Effector CD8-positive, alpha-beta T cell (primary cell): ENCODE data around the gene MIGA1.
A peak's percentile ranks its signal among the peaks of the same experiment; 100 is the strongest.
"Not testable (repeated sequence)": the region's sequence is repeated elsewhere in the genome, so short reads cannot be mapped to it uniquely, and the experiment has no call there.

ENCODE experiments used
- DNase-seq: peaks from one replicate; lab custom pipeline; 2025; lab: John Stamatoyannopoulos, UW
- total RNA-seq, 4 experiments: gene quantifications; one replicate each; lab custom pipeline; 2026; lab: John Stamatoyannopoulos, UW

Gene MIGA1
- total RNA-seq = 28.3 to 48.0 (median 40.7) reads per million in 4 experiments

- DNase-seq = peak; percentile 77
Observed at GRCh38 chr1:77779529-77780281, at the start of gene MIGA1. TSS of gene MIGA1 (plus strand) at chr1:77779649. CDS start at chr1:77783253, 3,604 bp downstream.

DNA sequence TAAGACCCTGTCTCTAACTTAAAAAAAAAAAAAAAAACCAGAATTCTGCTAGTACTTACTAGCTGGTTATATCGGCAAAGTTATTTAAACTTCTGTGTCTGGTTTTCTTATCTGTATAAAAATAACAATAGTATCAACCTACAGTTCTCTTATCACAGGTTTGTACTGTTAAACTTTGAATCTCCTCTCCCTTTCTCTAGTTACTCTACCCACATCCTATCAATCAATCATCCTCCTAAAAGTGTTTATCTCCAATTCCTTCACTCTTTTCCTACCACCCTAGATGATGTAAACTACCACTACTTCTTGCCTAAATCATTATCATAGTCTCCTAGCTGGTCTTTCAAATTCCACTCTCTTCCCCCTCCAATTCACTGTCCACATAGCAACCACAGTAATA, 47.4 kb upstream of the MIGA1 start:
- no peak for DNase-seq

GRCh38 chr1:77739235-77739634, 40.2 kb upstream of the MIGA1 start:
- DNase-seq = no peak

GRCh38 chr1:77741316-77741715, 38.1 kb upstream of the MIGA1 start:
- DNase-seq = no peak

GRCh38 chr1:77742011-77742555, 37.4 kb upstream of the MIGA1 start:
- DNase-seq = no peak

DNA sequence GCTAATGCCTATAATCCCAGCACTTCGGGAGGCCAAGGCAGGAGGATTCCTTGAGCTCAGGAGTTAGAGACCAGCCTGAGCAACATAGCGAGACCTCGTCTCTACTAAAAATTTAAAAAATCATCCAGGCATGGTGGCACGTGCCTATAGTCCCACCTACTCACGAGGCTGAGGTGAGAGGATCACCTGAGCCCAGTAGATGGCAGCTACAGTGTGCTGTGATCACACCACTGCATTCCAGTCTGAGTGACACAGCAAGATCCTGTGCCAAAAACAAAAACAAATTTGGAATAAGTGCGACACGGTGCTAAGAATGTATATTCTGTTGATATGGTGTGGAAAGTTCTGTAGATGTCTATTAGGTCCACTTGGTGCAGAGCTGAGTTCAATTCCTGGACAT, 34.9 kb upstream of the MIGA1 start:
- DNase-seq = no peak

GRCh38 chr1:77749489-77749888, 30.0 kb upstream of the MIGA1 start:
- DNase-seq = not testable (repeated sequence)

DNA sequence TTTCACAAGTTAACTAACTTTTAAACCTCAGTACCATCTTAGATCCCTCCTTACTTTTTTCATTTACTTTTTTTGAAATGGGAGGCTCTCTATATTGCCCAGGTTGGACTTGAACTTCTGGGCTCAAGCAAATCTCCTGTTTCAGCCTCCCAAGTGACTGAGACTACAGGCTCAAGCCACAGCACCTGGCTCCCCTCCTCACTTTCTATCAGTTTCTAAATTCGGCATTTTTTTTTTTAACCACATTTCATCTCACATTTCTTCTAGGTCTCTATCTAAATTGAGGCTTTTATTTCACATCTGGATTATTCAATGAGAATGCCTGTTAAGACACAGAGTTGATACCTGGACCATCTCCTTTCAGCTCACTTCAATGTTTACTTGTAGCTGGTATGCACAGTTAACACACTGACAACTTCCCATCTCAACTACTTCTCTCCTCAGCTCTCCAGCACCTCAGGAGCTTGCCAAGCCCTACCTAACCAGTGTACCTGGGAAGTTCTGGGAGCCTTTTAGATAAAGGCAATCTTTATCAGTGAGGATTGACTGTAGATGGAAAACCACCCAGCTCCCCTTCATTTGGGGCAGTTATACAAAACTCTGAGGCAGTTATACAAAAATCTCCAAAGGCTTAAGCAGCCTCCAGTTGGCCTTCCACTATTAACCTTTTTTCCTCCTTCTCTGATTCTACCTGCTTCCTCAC, 23.2 kb upstream of the MIGA1 start:
- DNase-seq = no peak

- no peak for DNase-seq
Observed at GRCh38 chr1:77757066-77757584, 22.3 kb upstream of the MIGA1 start.

DNA sequence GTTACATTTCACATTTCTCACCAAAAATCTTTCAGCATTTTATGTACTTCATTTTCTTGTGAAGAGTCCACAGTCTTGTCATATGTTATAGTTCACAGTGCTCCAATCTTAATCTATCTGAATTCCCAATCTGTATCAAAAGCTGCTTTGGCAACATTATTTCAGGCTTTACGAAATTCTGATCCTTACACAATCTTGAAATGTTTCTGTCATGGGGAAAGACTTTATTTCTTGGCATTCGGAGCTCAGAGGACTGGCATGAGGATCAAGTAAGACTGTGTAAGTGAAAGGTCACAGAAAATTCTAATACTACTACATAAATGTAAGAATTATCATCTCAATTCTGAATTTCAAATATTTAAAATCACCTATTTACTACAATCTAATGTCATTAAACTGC, 21.8 kb upstream of the MIGA1 start:
- no peak for DNase-seq

DNA sequence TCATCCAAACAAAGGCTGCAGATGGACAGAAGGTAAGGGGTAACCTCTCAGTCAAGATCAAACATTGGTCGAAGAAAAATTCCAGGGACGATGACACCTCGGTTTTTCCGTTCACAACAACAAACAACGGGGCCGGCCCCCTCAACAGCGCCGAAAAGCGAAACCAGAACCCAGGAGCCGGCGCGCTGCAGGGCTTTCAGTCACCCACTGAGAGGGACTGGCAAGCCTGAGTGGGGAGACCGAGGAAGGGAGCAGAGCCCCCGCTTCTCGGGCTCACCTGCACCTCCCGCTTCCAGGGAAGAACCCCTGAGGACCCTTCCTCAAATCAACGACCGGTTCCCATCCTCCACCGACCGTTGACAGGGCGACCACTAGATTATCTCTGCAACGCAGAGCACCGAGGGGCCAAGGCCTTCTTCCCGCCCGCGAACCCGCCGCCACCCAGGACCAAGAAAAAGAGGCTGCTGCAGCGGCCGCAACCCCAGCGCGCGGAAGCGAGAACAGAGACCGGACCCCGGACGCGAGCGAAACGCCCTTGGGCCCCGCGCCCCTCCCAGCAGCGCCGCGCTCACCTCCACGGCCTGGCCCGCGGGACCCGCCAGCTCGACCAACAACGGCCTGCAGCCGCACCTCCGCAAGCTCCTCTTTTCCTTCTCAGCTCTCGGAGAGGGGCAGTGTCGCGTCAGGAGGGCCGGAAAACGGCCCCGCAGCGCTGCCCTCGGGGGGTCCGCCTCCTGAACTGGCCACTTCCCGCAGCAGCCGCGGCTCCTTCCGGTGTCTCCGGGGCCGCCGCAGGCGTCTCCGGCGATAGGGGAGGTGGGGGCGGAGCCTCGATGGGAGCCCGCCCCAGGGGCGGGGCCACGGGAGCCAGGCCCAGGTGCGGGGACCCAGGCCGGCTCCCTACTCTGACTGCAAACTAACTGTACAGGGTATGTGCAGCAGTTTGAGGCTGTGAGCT, 20.1 kb upstream of the MIGA1 start, which contains the start of gene USP33:
TSS of gene USP33 (minus strand) at position 782 of the 958 bp plus-strand sequence. CDS start 18,155 bp downstream, outside the sequence.
- peak; percentile 84 for DNase-seq

GRCh38 chr1:77762072-77762476, 17.4 kb upstream of the MIGA1 start:
- DNase-seq = no peak

DNA sequence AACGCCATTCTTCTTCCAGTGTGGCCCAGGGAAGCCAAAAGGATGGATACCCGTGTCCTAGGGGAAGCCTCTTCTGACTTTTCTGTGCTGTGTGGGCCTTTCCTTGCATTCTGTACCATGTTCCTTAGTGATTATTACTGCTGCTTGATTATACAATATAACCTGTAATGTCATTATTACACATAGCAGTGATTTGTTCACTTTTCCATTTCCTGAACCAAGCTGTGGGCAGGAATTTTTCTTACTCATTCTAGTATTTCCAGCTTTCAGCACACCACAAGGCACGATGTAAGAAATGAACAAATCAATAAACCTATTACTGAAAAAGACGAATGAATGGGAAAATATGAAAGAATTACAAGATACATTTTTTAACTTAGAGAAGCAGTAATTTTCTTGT, 11.4 kb upstream of the MIGA1 start:
- no peak for DNase-seq

DNA sequence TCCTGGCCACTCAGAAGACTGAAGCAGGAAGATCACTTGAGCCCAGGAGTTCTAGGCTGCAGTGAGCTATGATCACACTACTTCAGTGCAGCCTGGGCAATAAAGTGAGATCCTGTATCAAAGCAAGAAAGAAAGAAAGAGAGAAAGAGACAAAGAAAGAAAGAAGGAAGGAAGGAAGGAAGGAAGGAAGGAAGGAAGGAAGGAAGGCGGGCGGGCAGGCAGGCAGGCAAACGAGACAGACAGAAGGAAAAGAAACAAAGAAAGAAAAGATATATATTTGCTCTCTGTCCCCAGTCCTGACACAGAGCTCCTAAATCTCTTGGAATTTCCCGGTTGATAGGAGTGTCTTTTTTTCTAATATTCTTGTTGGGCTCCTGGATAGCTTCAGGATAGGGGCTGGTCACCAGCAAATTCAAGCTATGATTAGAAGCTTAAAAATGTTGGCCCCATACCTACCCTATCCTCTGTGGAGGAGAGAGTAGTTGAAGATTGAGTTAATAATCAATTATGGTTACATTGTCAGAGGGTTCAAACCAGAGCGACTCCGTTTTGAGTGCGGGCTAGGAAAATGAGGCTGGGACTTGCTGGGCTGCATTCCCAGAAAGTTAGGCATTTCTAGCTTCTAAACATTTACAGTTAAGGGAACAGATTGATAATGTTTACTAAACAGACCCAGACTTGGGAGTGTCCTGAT, 3.3 kb upstream of the MIGA1 start:
- DNase-seq = no peak

DNA sequence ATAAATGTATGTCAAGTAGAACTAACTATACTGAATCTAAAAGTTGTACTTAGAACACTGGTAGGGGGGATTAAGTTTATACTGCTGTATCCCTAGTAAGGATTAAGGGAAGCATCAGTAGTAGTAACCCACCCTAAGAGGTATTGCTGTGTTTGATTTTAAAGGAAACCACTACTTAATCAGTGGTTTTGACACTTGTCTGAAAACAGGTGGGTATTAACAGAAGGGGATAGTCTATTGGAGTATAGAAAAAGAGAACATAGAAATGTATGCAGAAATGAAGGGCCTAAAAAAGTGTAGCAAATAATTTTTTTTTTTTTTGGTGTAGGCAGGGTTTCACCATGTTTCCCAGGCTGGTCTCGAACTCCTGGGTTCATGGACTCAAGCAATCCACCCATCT, 2.2 kb downstream of the MIGA1 start:
- DNase-seq = no peak

DNA sequence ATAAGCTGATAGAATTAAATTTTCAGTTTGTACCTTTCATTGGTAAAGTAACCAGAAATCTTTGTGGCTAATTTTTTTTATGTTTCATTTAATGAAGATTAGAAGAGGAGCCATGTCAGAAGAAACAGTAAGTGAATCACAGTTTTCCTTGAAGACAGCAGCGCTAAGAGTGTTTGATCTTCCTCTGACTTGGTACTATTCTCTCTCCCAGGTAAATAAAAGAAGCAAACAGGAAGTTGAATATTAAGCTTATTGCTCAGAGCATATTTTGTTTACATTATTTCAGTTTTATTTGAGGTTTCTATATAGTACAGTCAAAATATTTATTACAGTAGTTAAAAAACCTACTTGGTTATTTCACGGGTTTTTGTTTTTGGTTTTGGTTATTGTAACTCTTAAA, 3.7 kb downstream of the MIGA1 start:
- no peak for DNase-seq

- DNase-seq = not testable (repeated sequence)
Observed at GRCh38 chr1:77786093-77786741, 6.8 kb downstream of the MIGA1 start.

DNA sequence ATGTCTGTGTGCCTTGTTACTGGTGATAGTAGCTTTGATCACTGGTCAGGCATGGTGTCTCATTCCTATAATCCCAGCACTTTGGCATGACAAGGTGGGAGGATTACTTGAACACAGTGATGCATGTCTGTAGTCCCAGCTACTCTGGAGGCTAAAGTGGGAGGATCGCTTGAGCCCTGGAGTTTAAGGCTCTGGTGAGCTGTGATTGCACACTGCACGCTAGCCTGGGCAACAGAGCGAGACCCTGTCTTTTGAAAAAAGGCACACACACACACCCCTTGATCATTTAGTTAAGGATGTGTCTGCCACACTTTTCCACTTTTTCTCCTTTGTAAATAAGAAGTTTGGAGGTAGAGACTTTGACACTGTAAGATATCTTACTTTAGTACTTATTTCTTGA, 15.1 kb downstream of the MIGA1 start:
- DNase-seq = no peak

- no peak for DNase-seq
Observed at GRCh38 chr1:77796695-77797405, 17.4 kb downstream of the MIGA1 start.

- no peak for DNase-seq
Observed at GRCh38 chr1:77797991-77798390, 18.5 kb downstream of the MIGA1 start.
